SJSA1 (cell line): ENCODE measurements around the gene ZBTB45. TPM values are rescaled to one million over a fixed set of nuclear protein-coding genes. Genes with fewer than 3 reads are reported as not detected.
"Not testable (repeated sequence)": the region's sequence is repeated elsewhere in the genome, so short reads cannot be mapped to it uniquely, and the experiment has no call there.

ENCODE experiments used
- DNase-seq, 2 experiments: peaks; one replicate each; pipeline ENCODE4 v3.0.0-alpha.2; 2015 to 2020; ENCODE audit warnings: low spot score in 2 of 2, low read depth in 1 of 2
- H3K27ac ChIP-seq: fragments of 250-450 bp; sonication (Bioruptor Pico); 2 replicates; pipeline ENCODE4 v1.5.1; 2020; ENCODE audit warnings: mild to moderate bottlenecking, moderate library complexity
- H3K27me3 ChIP-seq: fragments of 250-450 bp; sonication (Bioruptor Pico); replicated peaks from 2 replicates; pipeline ENCODE4 v1.5.1; 2020; ENCODE audit warnings: mild to moderate bottlenecking, moderate library complexity
- H3K36me3 ChIP-seq: fragments of 250-450 bp; sonication (Bioruptor Pico); 2 replicates; pipeline ENCODE4 v1.5.1; 2020; ENCODE audit warnings: mild to moderate bottlenecking
- H3K4me1 ChIP-seq: fragments of 250-450 bp; sonication (Bioruptor Pico); replicated peaks from 2 replicates; pipeline ENCODE4 v1.6.1; 2021; ENCODE audit warnings: mild to moderate bottlenecking
- H3K4me3 ChIP-seq: fragments of 250-450 bp; sonication (Bioruptor Pico); 2 replicates; pipeline ENCODE4 v1.5.1; 2020; ENCODE audit warnings: mild to moderate bottlenecking
- H3K9me3 ChIP-seq: fragments of 250-450 bp; sonication (Bioruptor Pico); replicated peaks from 2 replicates; pipeline ENCODE4 v1.5.1; 2020; ENCODE audit warnings: mild to moderate bottlenecking
- total RNA-seq: library from RNA; depleted of rRNA; stranded (reverse); fragments of >200 nt; shearing (Covaris generic); gene quantifications from 2 replicates; pipeline ENCODE4 v1.2.3, GENCODE V29; 2014

ZBTB45 gene
- total RNA-seq, 1 experiment from 2014 or later = 4.7 TPM

DNA sequence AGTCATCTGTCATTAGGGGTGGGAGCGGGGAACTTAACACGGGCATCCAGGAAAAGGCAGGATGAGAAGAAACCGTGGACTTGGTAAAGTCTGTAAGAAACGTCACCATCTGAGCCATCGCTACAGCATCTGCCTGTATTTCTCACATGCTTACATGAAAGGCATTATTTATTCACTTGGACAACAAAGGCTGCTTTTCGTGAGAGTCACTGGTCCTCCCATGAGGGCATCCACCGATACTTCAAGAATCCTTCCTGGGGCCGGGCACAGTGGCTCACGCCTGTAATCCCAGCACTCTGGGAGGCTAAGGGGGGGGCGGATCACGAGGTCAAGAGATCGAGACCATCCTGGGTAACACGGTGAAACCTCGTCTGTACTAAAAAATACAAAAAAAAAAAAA is 27.3 kb downstream of the ZBTB45 start:
- no peak for DNase-seq
- no peaks in the 10 kb centered on the region for H3K4me1 ChIP-seq

DNA sequence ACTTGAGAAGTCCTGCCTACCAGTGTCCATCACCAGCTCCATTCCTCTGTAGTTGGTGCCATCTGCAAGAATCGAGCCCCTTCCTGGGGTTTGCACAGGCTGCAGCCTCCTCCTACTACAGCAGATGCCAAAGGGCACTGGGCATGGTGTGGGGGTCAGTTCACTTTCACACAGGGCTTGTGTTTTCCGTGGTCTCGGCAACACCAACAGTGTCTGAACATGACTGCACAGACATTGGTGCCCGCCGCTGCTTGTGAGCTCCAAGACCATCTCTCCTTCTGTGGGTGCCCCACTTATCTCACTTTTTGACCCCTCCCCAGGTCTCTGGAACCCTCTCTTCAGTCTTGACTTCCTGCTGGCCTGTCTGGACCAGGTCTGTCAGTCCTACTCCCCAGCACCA is 28.2 kb downstream of the ZBTB45 start:
- Histone ChIP-seq H3K27ac (no peak overlapping the region), H3K4me3 (no peak overlapping the region), H3K9me3 (no peaks in the 10 kb centered on the region), H3K27me3 (no peaks in the 10 kb centered on the region), H3K36me3 (no peaks in the 10 kb centered on the region), H3K4me1 (no peaks in the 10 kb centered on the region)
- no peak for DNase-seq

More for the DNA sequence above, 27.3 kb downstream of the ZBTB45 start:
- Histone ChIP-seq H3K4me3 (no peak overlapping the region), H3K36me3 (no peaks in the 10 kb centered on the region), H3K27ac (no peak overlapping the region), H3K9me3 (no peaks in the 10 kb centered on the region), H3K27me3 (no peaks in the 10 kb centered on the region)

DNA sequence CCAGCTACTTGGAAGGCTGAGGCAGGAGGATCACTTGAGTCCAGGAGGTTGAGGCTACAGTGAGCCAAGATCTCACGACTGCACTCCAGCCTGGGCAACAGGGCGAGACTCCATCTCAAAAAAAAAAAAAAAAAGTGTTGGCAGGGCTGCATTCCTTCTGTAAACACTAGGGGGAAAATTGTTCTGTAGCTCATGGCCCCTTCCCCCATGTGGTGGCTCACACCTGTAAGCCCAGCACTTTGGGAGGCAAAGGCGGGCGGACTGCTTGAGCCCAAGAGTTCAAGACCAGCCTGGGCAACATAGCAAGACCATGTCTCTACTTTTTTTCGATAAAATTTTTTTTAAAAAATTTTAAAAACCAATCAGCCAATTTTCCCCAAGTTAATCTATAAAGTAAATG is 35.3 kb downstream of the ZBTB45 start:
- H3K27ac ChIP-seq, H3K4me1 ChIP-seq, H3K27me3 ChIP-seq, H3K4me3 ChIP-seq, H3K9me3 ChIP-seq, H3K36me3 ChIP-seq, DNase-seq: not testable (repeated sequence)

DNA sequence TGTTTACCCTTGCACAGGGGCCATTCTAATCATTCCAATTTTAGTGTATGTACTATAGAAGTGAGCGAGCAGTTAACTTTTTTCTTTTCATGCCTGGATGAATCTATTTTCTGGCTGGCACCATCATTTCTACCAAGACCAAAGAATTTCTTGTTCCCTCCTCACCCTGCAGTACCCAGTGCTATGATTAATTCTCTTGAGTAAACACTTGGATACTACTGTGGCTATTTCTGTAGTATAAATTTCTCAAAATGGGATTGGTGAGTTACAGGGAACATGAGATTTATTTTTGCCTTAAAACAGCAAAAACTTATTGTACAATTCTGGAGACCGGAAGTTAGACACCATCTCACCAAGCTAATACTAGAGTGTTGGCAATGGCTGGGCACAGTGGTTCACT is 35.8 kb downstream of the ZBTB45 start:
- Histone ChIP-seq H3K4me3 (no peak overlapping the region), H3K27me3 (no peaks in the 10 kb centered on the region), H3K27ac (no peak overlapping the region), H3K4me1 (no peaks in the 10 kb centered on the region), H3K36me3 (no peaks in the 10 kb centered on the region), H3K9me3 (no peaks in the 10 kb centered on the region)
- DNase-seq = no peak

DNA sequence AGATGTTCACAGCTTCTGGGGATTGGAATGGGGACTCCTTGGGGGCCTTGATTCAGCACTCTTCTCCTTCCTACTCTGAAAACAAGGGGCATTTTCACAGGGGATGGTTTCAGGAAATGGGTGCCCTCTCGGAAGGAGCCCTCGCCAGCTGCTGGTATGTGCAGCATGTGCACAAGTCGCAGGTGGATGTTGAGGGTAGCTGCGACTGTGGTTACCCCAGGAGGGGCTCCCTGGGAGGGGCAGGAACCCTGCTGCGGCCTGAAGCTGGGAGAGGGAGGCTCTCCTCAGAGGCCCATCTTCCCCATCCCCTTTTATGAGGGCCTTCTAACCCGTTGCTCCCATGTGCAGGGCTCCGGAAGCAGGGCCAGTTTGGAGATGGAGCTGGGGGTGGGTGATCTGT is 37.2 kb downstream of the ZBTB45 start:
- no peak for DNase-seq
- no peaks in the 10 kb centered on the region for H3K9me3 ChIP-seq
- no peaks in the 10 kb centered on the region for H3K36me3 ChIP-seq
- no peak overlapping the region for H3K27ac ChIP-seq
- H3K4me3 ChIP-seq = no peak overlapping the region
- H3K27me3 ChIP-seq = no peaks in the 10 kb centered on the region
- no peaks in the 10 kb centered on the region for H3K4me1 ChIP-seq

DNA sequence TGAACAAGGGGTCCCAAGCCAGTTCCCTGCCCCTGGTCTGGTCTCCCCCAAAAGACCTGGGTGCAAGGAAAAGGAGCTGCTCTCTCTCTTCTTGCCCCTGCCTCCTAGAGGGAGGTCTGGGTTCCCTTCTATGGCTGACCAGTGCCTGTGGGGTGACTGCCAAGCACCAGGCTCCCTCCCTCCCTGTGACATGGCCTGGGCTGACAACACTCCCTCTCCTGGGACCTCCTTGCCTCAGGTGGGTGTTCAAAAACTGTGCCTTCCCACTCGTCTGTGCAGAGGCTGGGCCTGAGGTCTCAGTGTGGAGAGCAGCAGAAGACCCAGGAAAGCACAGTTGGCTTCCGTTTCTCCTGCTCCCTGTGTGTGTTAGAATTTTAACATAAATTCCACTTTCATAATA is 38.8 kb downstream of the ZBTB45 start:
- Histone ChIP-seq H3K36me3 (no peaks in the 10 kb centered on the region), H3K9me3 (no peaks in the 10 kb centered on the region), H3K27me3 (no peaks in the 10 kb centered on the region), H3K4me3 (no peak overlapping the region), H3K27ac (no peak overlapping the region), H3K4me1 (peaks cover 10% of the 10 kb centered on the region)
- no peak for DNase-seq

DNA sequence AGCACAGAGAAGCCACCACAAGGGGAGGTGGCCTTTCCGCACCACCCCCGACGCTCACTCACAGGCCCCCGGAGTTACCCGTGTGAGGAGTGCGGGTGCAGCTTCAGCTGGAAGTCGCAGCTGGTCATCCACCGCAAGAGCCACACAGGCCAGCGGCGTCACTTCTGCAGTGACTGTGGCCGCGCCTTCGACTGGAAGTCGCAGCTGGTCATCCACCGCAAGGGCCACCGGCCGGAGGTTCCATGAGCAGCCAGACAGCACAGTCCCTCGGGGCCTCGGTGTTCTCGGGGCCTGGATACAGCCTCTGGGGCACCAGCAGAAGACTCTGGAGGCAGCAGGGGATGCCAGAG is 39.2 kb downstream of the ZBTB45 start:
- no peak overlapping the region for H3K4me3 ChIP-seq

DNA sequence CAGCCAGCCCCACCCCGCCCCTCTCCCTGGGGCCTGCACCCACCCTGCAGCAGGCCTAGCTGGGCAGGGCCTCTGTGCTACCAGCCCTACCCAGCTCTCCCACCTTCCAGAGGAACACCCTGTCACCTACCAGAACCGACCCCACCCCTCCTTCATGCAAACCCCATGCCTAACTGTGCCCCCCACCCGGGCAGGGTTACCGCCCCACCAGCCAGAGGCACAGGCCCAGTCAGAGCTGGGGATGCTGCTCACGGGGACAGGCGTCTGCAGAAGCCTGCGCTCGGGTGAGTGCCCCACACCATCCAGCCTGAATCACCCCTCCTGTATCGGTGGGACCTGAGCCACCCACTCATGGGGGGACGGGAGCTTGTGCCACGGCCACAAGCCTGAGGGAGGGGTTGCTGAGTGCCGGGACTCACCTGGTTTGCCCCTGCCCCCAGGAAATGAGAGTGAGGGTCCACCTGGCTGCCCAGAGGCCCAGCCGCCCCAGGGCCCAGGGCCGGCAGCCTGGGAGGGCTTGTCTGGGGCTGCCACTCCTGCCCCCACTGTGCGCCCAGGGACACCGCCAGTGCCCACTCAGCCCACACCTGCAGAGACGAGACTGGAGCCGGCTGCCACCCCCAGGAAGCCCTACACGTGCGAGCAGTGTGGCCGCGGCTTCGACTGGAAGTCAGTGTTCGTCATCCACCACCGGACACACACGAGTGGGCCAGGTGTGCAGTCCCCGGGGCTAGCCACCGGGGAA is 39.7 kb downstream of the ZBTB45 start:
- peaks cover 18% of the 10 kb centered on the region for H3K4me1 ChIP-seq
- DNase-seq = no peak
- H3K9me3 ChIP-seq = no peaks in the 10 kb centered on the region
- H3K36me3 ChIP-seq = no peaks in the 10 kb centered on the region
- H3K27ac ChIP-seq = no peak overlapping the region
- no peak overlapping the region for H3K4me3 ChIP-seq
- H3K27me3 ChIP-seq = no peaks in the 10 kb centered on the region

More for the DNA sequence above, 39.2 kb downstream of the ZBTB45 start:
- no peaks in the 10 kb centered on the region for H3K27me3 ChIP-seq
- H3K4me1 ChIP-seq = peaks cover 13% of the 10 kb centered on the region
- DNase-seq = no peak
- H3K36me3 ChIP-seq = no peaks in the 10 kb centered on the region
- H3K27ac ChIP-seq = no peak overlapping the region
- no peaks in the 10 kb centered on the region for H3K9me3 ChIP-seq

DNA sequence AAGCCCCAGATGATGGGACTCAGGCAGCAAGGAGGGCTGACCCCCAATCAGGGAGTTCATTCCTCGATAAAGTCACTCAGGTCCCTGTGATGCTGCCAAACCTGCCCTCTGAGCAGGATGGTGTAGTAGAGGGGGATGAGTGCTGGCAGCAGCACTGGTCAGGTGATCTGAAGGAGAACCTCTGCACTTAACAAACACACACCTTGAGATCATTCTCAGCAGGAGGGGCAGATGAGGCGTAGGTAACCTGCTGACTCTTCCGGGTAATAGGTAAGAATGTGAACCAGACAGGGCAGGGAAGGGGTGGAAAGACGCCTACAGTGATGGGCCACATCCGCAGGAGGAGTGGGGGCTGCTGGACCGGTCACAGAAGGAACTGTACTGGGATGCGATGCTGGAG is 40.3 kb downstream of the ZBTB45 start:
- Histone ChIP-seq H3K4me1 (peaks cover 24% of the 10 kb centered on the region), H3K9me3 (no peaks in the 10 kb centered on the region), H3K27me3 (no peaks in the 10 kb centered on the region), H3K27ac (no peak overlapping the region), H3K4me3 (no peak overlapping the region), H3K36me3 (no peaks in the 10 kb centered on the region; the same call in 1 of the 2 replicates)
- no peak for DNase-seq

DNA sequence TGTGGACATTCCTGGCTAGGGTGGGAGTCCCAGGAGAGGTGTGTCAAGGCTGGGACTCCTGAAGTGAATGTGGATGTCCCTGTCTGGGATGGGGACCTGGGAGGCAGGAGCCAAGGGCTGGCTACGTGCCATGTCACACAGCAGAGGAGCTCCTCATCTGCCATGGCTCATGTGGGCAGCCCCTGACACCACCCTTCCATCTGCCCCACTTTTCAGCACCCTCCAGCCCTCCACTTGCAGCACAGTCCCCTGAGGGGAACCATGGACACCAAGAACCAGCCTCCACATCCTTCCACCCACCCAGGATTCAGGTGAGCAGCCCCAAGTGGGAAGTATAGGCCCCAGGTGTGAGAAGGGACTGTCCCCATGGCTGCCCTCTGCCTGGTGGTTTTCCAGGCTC is 41.7 kb downstream of the ZBTB45 start:
- H3K36me3 ChIP-seq = peaks cover 10% of the 10 kb centered on the region
- peaks cover 30% of the 10 kb centered on the region for H3K4me1 ChIP-seq
- H3K27me3 ChIP-seq = no peaks in the 10 kb centered on the region
- H3K27ac ChIP-seq = no peak overlapping the region
- H3K9me3 ChIP-seq = no peaks in the 10 kb centered on the region
- no peak for DNase-seq
- H3K4me3 ChIP-seq = no peak overlapping the region

DNA sequence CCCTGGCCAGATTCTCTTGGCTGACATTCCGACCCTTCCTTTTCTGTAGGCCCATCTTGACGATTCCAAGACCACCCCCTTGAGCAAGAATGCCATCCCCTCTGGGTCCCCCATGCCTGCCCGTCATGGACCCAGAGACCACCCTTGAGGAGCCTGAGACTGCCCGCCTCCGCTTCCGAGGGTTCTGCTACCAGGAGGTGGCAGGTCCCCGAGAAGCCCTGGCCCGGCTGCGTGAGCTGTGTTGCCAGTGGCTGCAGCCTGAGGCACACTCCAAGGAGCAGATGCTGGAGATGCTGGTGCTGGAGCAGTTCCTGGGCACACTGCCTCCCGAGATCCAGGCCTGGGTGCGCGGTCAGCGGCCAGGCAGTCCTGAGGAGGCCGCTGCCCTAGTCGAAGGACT is 42.5 kb downstream of the ZBTB45 start:
- H3K4me3 ChIP-seq = no peak overlapping the region
- no peak overlapping the region for H3K27ac ChIP-seq

DNA sequence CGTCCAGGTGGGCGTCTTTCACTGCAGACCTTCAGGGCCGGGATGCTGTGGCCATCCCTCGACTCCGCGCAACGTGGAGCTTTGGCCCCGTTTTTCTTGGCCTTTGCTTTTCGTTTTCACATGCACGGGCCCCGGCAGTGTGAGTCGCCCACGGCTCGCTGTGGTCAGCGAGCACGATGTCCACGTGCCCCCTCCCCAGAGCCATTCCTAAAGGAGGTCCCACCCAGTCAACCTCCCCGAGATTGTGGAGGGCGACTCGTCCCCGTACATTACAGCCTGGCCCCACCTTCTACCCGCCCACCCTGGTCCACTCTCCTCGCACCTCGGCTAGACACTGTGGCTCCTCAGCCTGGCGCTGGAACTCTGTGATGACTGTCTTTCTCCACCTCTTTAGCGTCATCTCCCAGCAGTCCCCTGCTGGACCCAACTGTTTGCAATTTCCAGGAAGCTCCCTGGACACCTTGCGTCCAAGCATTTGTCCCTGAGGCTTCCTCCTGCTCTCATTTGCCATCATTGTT is 43.1 kb downstream of the ZBTB45 start:
- DNase-seq = no peak
- Histone ChIP-seq H3K36me3 (peaks cover 24% of the 10 kb centered on the region), H3K27me3 (no peaks in the 10 kb centered on the region), H3K4me3 (peak overlapping the region; percentile 50), H3K27ac (peak overlapping the region; percentile 63), H3K9me3 (no peaks in the 10 kb centered on the region), H3K4me1 (peaks cover 30% of the 10 kb centered on the region)

More for the DNA sequence above, 42.5 kb downstream of the ZBTB45 start:
- Histone ChIP-seq H3K4me1 (peaks cover 30% of the 10 kb centered on the region), H3K27me3 (no peaks in the 10 kb centered on the region), H3K9me3 (no peaks in the 10 kb centered on the region), H3K36me3 (peaks cover 18% of the 10 kb centered on the region)
- DNase-seq = no peak

DNA sequence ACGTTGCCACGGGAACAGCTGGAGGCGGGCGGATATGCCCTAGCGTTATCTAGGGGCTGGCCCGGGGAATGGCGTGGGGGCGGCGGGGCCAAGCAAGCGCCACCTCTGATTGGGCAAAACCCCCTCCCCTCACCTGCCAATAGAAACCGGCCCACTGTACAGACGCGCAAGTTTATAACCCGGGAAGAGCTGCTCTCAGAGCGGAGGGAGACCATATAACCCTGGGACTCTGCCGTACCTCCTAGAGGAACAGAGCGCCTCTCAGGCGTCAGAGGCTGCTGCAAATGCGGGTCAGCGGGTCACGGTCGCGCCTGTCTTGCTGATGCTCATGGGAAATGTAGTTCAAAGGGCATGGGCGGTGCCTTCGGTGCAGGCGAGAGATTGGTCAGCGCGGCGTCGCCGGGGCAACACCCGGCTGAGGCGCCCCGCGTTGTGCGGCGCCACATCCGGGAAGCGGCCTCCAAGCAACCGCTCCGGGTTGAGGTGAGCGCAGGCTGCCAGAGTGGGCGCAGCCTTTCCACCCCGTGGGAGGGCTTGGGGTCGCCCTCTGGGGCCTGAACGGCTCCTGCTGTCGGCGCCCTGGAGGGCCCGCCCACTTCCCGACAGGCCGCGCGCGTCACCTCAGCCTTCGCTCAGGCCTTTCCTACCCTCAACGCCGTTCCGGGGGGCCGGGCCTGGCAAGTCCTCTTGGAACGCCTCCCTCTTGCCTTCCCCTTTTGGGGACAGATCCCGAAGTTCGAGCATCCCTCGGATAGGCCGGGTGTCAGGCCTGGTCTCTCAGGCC is 43.7 kb downstream of the ZBTB45 start, which contains the start of gene ZNF446:
Gene ZNF446, plus strand, starts transcription at position 639 of the 784 bp plus-strand sequence. CDS start 867 bp downstream, outside the sequence.
- Histone ChIP-seq H3K9me3 (no peaks in the 10 kb centered on the region), H3K4me3 (peak within 1 kb of the TSS; percentile 50), H3K27ac (peak within 1 kb of the TSS; percentile 63), H3K36me3 (peaks cover 26% of the 10 kb centered on the region), H3K4me1 (peaks cover 30% of the 10 kb centered on the region), H3K27me3 (no peaks in the 10 kb centered on the region)
- DNase-seq = peak; percentile 96 to 97
